HPDE6-E6E7 (cell line): ENCODE data around the gene DNASE2.

Experiments
- DNase-seq: peaks from one replicate; pipeline ENCODE4 v3.0.0; 2011; ENCODE audit warnings: missing footprints; ENCODE audit errors: extremely low spot score

DNASE2 gene

DNA sequence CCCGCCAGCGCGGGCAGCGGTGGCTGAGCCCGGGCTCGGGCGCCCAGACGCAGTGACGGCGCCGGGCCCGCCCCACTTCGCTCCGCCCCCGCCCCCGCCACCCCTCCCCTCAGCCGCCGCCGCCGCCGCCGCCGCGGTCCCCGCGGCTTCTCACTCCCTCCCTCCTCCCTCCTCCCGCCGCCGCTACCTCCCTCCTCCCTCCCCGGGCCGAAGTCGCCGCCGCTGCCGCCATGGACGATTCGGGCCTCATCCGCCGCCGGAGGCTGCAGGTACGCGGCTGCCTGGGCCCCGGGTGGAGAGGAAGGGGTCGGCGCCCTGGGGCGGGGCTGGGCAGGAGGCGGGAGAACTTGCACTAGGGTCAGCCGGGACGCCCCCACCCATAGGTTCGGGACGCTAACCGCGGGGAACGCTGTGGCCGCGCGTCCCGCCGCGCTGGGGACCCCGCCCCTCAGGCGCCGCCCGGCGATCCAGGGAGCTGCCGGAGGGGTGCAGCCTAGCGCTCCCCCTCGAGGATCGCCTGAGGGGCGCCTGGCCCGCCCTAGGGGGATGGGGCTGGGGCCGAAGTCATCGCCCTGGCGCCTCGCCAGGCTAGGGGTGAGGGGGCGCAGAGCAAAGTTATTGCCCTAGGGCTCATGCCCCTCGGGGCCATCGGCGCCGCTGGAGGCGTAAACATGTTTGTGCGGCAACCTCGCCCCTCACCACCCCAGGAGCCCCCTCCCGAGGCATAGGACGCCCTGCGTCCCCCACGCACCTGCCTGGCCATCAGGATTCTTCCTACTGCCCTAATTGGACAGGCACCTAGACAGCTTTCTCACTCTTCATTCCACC is 47.3 kb downstream of the DNASE2 start:
- no peak for DNase-seq

DNA sequence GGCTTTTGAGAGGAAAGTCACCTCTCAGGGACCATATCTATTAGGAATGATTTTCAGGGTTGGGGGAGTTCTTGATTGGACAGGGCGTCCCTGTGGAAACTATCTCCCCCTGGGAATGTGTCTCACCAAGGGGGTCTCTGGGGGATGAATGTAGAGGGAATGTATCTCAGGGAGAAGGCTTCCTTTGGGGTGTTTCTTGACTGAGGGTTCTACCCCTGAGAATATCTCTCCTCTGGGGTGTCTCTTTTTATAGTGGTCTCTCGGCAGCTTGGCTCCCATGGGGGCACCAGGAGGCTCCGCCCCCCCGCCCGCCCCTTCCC is 47.9 kb downstream of the DNASE2 start:
- DNase-seq = no peak

DNA sequence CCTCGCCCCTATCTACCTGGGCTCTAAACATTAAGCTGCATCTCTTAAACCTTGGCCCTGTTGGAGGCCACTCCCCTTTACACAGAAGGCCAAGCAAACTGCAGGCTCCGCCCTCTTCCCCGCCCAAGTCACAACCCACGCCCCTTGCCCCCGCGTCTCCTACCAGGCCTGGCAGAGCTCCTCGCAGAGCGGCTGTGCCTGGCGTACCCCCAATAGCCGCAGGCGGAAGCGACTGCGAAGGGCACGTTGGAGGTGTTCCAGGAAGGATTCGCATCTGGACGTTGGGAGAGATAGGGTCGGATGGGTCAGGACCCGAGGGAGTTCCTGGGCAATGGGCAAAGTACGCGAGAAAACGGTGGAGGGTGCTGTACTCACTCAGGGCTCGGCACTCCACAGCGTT is 52.8 kb downstream of the DNASE2 start:
- DNase-seq = no peak

GRCh38 chr19:12825254-12826131 is 55.8 kb downstream of the DNASE2 start:
- DNase-seq = no peak
